HL-60 (cell line): Measurements from ENCODE around the gene PHLPP1.

Experiments used
- DNase-seq, 2 experiments: peaks; one replicate each; pipeline ENCODE4 v3.0.0-alpha.2; 2010 to 2020; ENCODE audit warnings: low read depth in 1 of 2, low spot score in 1 of 2
- H3K27ac ChIP-seq: fragments of 250-450 bp; sonication (Bioruptor Pico); replicated peaks from 2 replicates; pipeline ENCODE4 v1.5.1; 2020; ENCODE audit warnings: mild to moderate bottlenecking, moderate library complexity
- H3K27me3 ChIP-seq: fragments of 250-450 bp; sonication (Bioruptor Pico); 2 replicates; pipeline ENCODE4 v1.5.1; 2021; ENCODE audit warnings: mild to moderate bottlenecking, moderate library complexity; ENCODE audit not compliant: insufficient read depth, poor library complexity, severe bottlenecking
- H3K4me3 ChIP-seq: replicated peaks from 2 replicates; pipeline ENCODE4 v1.5.1; 2011; ENCODE audit warnings: mild to moderate bottlenecking, control low read depth, low read length; ENCODE audit not compliant: insufficient read depth
- CTCF ChIP-seq: IDR thresholded peaks from one replicate; pipeline ENCODE4 v1.5.1; 2011; ENCODE audit warnings: low read length, control low read depth, inconsistent platforms; ENCODE audit not compliant: insufficient read depth
- GABPA ChIP-seq: IDR thresholded peaks from 2 replicates; pipeline ENCODE4 v1.6.1; 2012; ENCODE audit warnings: low read depth
- POLR2AphosphoS5 ChIP-seq: IDR thresholded peaks from 2 replicates; pipeline ENCODE4 v1.6.1; 2012; ENCODE audit warnings: low read depth
- SPI1 ChIP-seq: IDR thresholded peaks from 2 replicates; pipeline ENCODE4 v1.6.1; 2012; ENCODE audit warnings: low read depth, mild to moderate bottlenecking, borderline replicate concordance
- TF ChIP-seq, protein P1 (sequence below): IDR thresholded peaks from 2 replicates; pipeline ENCODE4 v1.6.1; 2012; ENCODE audit warnings: low read depth; ENCODE audit not compliant: insufficient replicate concordance

Gene PHLPP1

DNA sequence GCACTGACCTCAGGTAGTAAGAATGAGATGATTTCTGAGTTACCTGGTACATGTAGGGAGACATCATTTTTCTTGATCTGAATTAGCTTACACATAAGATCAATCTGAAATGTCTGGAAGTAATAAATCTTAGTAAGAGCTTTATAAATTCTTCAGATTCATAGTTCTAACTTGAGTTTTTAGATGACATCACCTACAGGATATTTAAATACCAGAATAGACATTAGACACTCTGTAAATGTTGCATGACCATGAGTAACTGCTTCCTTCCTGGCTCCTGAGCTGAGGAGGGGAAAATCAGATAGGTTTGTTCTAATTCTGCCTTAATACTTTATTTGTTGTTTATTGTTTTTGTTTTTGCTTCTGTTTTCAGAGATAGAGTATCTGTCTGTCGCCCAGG, 181.8 kb downstream of the PHLPP1 start:
- DNase-seq, result no peak
- Histone ChIP-seq H3K4me3 (no peak overlapping the region), H3K27ac (no peak overlapping the region), H3K27me3 (no peaks in the 10 kb centered on the region)
- TF ChIP-seq CTCF (no peak), SPI1 (no peak), GABPA (no peak), POLR2AphosphoS5 (no peak)
- TF ChIP-seq, protein P1, sequence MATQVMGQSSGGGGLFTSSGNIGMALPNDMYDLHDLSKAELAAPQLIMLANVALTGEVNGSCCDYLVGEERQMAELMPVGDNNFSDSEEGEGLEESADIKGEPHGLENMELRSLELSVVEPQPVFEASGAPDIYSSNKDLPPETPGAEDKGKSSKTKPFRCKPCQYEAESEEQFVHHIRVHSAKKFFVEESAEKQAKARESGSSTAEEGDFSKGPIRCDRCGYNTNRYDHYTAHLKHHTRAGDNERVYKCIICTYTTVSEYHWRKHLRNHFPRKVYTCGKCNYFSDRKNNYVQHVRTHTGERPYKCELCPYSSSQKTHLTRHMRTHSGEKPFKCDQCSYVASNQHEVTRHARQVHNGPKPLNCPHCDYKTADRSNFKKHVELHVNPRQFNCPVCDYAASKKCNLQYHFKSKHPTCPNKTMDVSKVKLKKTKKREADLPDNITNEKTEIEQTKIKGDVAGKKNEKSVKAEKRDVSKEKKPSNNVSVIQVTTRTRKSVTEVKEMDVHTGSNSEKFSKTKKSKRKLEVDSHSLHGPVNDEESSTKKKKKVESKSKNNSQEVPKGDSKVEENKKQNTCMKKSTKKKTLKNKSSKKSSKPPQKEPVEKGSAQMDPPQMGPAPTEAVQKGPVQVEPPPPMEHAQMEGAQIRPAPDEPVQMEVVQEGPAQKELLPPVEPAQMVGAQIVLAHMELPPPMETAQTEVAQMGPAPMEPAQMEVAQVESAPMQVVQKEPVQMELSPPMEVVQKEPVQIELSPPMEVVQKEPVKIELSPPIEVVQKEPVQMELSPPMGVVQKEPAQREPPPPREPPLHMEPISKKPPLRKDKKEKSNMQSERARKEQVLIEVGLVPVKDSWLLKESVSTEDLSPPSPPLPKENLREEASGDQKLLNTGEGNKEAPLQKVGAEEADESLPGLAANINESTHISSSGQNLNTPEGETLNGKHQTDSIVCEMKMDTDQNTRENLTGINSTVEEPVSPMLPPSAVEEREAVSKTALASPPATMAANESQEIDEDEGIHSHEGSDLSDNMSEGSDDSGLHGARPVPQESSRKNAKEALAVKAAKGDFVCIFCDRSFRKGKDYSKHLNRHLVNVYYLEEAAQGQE, result no peak

DNA sequence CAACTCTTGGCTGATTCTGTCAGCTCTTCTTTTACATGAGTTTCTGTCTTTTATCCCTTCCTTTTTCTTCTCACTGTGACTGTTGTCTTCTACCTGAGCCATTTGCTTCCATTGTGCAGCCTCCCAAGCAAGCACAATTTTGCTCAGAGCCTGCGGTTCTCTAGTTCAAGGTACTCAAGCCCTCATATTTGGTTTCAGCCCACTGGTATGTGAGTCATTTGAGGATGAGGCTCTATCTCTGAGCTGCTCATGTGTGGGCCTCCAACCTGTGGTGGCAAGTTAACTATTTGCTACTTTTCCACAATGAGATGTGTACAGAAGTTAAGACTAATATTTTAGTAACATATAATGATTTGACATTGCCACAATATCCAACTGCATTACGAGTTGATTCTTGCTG, 183.0 kb downstream of the PHLPP1 start:
- DNase-seq, result no peak
- TF ChIP-seq CTCF, result no peak
- TF ChIP-seq POLR2AphosphoS5, result no peak
- TF ChIP-seq, protein P1, result no peak
- no peak for TF ChIP-seq SPI1
- TF ChIP-seq GABPA, result no peak
- no peak overlapping the region for H3K4me3 ChIP-seq
- no peak overlapping the region for H3K27ac ChIP-seq
- no peaks in the 10 kb centered on the region for H3K27me3 ChIP-seq

DNA sequence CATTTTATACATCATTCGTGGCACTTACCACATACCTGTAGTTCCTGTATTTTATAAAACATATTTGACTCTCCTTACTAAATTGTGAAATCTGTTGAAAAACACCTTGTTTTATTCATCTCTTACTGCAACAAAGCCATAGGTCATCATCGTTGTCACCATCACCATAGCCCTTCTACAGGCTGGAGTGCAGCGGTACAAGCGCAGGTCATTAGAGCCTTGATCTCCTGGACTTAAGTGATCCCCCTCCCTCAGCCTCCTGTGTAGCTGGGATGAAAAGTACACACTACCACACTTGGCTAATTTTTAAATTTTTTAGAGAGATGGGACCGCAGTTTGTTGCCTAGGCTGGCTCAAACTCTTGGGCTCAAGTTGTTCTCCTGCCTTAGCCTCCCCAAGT, 184.2 kb downstream of the PHLPP1 start:
- Histone ChIP-seq H3K27ac (no peak overlapping the region), H3K27me3 (no peaks in the 10 kb centered on the region), H3K4me3 (no peak overlapping the region)
- TF ChIP-seq, protein P1, result no peak
- TF ChIP-seq SPI1 (no peak), CTCF (no peak), GABPA (no peak), POLR2AphosphoS5 (no peak)
- DNase-seq, result no peak
